Choroid plexus epithelial cell (primary cell): ENCODE results near the gene TMEM123.
A peak's percentile ranks its signal among the peaks of the same experiment; 100 is the strongest.

ENCODE experiments used
- DNase-seq: peaks from one replicate; pipeline ENCODE4 v3.0.0-alpha.2; 2010; ENCODE audit warnings: low read depth
- H3K4me3 ChIP-seq: 2 replicates; pipeline ENCODE4 v1.5.1; 2011; ENCODE audit warnings: low read depth, mild to moderate bottlenecking, control low read depth, low read length, moderate library complexity
- TF ChIP-seq, protein P1 (sequence below): conservative IDR thresholded peaks from 2 replicates; pipeline ENCODE4 v1.5.1; 2011; ENCODE audit warnings: low read depth, mild to moderate bottlenecking, control low read depth, inconsistent platforms, low read length, moderate library complexity

The TMEM123 gene

DNA sequence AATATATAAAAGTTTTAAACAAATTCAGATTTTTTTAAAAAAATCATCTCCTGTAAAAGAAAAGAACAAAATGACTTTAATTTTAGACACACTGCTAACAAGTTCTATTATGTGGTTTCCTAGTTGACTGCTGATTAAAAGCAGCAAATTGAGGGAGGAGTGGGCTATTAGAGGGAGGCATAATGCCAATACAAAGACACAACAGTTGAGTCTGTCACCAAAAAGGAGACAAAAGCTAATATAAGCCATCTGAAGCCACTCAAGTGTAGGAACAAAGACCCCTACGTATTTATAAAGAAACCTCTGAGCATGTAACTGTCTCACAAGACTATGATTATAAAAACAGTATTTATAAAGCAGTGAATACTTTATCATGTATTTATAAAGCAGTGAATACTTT lies 28.6 kb downstream of the TMEM123 start:
- TF ChIP-seq, protein P1, sequence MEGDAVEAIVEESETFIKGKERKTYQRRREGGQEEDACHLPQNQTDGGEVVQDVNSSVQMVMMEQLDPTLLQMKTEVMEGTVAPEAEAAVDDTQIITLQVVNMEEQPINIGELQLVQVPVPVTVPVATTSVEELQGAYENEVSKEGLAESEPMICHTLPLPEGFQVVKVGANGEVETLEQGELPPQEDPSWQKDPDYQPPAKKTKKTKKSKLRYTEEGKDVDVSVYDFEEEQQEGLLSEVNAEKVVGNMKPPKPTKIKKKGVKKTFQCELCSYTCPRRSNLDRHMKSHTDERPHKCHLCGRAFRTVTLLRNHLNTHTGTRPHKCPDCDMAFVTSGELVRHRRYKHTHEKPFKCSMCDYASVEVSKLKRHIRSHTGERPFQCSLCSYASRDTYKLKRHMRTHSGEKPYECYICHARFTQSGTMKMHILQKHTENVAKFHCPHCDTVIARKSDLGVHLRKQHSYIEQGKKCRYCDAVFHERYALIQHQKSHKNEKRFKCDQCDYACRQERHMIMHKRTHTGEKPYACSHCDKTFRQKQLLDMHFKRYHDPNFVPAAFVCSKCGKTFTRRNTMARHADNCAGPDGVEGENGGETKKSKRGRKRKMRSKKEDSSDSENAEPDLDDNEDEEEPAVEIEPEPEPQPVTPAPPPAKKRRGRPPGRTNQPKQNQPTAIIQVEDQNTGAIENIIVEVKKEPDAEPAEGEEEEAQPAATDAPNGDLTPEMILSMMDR: no peak
- H3K4me3 ChIP-seq: no peak overlapping the region
- DNase-seq: no peak

DNA sequence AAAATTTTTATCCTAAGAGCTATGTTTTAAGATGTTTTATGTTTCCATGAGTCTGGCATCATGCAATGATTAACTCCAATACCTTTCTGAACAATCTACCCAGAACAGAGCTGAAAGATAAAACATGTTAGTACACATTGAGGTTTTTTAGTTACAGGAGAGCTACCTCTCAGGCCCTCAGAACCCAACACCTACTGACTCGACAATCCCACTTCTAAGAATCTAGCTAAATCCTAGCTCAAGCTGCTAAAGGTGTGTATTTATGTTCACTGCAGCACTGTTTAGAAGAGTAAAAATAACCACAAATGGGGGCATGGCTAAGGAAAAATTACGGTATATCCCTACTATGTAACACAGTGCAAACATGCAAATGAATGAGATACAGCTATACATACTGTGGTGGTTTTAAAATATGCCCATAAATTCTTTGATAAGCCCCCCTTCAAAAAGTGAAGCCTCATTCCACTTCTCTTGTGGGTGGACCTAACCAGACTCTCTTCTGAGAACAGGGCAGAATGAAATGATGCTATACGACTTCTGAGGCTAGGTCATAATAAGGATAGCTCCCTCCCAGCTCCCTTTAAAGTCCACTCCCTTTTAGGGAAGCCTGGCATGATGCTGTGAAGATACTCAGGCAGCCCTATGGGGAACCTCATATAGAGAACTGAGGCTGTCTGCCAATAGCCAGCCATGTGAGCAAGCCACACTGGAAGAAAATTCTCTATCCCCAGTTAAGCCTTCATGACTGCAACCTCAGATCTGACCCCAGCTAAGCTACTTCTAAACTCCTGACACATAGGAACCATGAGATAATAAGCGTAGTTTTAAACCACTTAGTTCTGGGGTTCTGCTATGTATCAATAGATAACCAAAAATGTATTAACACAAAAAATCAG lies 29.5 kb downstream of the TMEM123 start:
- TF ChIP-seq, protein P1: no peak
- no peak overlapping the region for H3K4me3 ChIP-seq
- peak; percentile 29 for DNase-seq

DNA sequence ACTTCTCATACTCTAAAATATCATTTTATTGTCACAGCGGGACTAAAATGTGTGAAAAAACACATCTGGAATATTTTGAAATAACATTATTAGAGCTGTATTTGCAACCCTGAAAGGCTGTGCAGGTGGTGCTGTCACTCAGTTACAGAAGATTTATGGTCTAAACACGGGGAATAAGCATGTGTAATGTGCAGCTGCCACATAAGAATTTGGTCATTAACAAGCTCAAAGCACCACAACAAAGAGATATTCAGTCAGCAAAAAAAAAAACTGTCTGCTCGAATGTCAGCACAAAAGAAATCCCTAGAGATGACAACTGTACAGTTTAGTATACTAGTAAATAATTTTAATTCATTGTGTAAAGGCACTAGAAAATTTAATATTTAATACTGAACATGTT lies 31.3 kb downstream of the TMEM123 start:
- TF ChIP-seq, protein P1: no peak
- DNase-seq: no peak
- no peak overlapping the region for H3K4me3 ChIP-seq

DNA sequence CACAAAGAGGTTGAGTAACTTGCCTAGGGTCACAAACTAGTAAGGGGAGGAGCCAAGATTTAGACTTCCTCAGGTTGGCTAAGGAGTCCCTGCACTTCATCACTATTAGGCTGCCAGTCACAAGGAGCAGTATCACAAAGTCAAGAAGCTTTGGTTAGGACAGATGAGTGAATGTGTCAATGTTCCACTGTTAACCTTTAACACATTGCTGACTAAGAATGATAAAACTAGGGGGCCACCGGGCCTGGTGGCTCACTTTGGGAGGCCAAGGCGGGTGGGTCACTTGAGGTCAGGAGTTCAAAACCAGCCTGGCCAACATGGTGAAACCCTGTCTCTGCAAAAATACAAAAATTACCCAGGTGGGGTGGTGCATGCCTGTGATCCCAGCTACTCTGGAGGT lies 32.0 kb downstream of the TMEM123 start:
- H3K4me3 ChIP-seq: no peak overlapping the region
- TF ChIP-seq, protein P1: no peak
- DNase-seq: no peak

DNA sequence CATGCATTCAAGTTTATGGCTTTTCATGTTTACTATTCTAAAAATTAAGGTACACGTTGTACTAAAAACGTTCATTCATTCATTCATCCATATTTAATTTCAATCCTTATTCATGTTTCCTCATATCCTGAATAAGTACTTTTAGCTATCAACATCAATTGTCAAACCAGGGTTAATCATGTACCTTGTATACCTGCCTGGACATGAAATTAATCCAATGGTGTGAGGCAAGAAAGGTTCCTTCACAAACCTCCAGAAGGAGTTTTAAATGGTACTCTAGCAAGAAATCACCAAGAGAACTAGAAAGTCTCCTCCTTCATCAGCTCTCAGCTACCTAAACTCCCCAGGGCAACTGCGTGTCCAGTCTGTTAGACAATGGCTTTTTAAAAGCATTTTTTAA lies 33.4 kb downstream of the TMEM123 start:
- TF ChIP-seq, protein P1: no peak
- DNase-seq: no peak
- no peak overlapping the region for H3K4me3 ChIP-seq

DNA sequence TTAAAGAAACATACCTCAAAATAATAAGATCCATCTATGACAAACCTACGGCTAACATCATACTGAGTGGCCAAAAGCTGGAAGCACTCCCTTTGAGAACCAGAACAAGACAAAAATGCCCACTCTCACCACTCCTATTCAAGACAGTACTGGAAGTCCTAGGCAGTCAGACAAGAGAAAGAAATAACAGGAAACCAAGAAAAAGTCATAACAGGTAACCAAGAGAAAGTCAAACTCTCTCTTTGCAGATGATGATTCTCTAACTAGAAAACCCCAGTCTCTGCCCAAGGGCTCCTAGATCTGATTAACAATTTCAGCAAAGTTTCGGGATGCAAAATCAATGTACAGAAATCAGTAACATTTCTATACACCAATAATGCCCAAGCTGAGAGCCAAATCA lies 35.6 kb downstream of the TMEM123 start:
- no peak for DNase-seq
- H3K4me3 ChIP-seq: no peak overlapping the region
- TF ChIP-seq, protein P1: no peak
